Measurements from ENCODE around the gene URI1.

URI1 gene

GRCh38 chr19:29992233-29992867 lies 50.3 kb downstream of the URI1 start:
- no peak for TF ChIP-seq CTCF (IDR thresholded peaks at IDR 0.05; ENCODE audit: control extremely low read depth, extremely low read depth, low read depth, missing control alignments)
- POLR2A ChIA-PET, result no interaction called here

GRCh38 chr19:29999490-29999889 lies 57.5 kb downstream of the URI1 start:
- ChIA-PET CTCF (no interaction called here), POLR2A (no interaction called here)
- no peak for TF ChIP-seq CTCF (IDR thresholded peaks at IDR 0.05; ENCODE audit: control extremely low read depth, extremely low read depth, low read depth, missing control alignments)
- no peak for DNase-seq (ENCODE audit: extremely low spot score)

More at GRCh38 chr19:29992233-29992867, 50.3 kb downstream of the URI1 start:
- no peak for DNase-seq (ENCODE audit: extremely low spot score)
- CTCF ChIA-PET, result no interaction called here

GRCh38 chr19:30000862-30001261 lies 58.8 kb downstream of the URI1 start:
- TF ChIP-seq CTCF (IDR thresholded peaks at IDR 0.05; ENCODE audit: control extremely low read depth, extremely low read depth, low read depth, missing control alignments), result no peak
- ChIA-PET POLR2A (no interaction called here), CTCF (no interaction called here)

GRCh38 chr19:30001301-30001700 lies 59.3 kb downstream of the URI1 start:
- TF ChIP-seq CTCF (IDR thresholded peaks at IDR 0.05; ENCODE audit: control extremely low read depth, extremely low read depth, low read depth, missing control alignments), result no peak
- DNase-seq (ENCODE audit: extremely low spot score), result no peak
- POLR2A ChIA-PET, result no interaction called here
- CTCF ChIA-PET, result no interaction called here

More at GRCh38 chr19:30000862-30001261, 58.8 kb downstream of the URI1 start:
- DNase-seq (ENCODE audit: extremely low spot score), result no peak

DNA sequence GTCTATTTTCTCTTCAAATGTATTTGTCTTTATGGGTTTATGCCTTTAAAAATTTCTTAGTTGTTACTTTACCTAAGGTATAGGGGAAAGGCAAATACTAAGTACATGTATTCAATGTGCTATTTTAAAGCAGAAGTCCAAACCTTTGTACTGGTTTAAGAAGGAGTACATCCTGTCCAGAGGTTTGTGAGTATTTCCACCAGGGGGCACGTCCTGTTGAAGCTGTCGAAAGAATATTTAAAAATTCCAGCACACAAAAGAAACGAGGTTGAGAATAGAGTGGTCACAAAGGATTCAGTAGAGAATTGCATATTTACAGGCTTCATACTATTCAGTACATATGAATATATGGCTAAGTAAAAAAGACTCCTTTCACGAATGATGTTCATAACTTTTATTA lies 59.8 kb downstream of the URI1 start:
- no peak for TF ChIP-seq CTCF (IDR thresholded peaks at IDR 0.05; ENCODE audit: control extremely low read depth, extremely low read depth, low read depth, missing control alignments)
- ChIA-PET POLR2A (no interaction called here), CTCF (no interaction called here)
- no peak for DNase-seq (ENCODE audit: extremely low spot score)

- POLR2A ChIA-PET, result no interaction called here
- CTCF ChIA-PET, result interaction anchor here (1.0 kb wide), 1 partner anchor 26 kb away, joined by 3 read pairs; no protein-coding TSS in a partner anchor
- no peak for DNase-seq (ENCODE audit: extremely low spot score)
- no peak for TF ChIP-seq CTCF (IDR thresholded peaks at IDR 0.05; ENCODE audit: control extremely low read depth, extremely low read depth, low read depth, missing control alignments)
Measured at GRCh38 chr19:30003866-30004265, 61.8 kb downstream of the URI1 start.

All from GM10248 (cell line).